Measurements from ENCODE around the gene APH1B.

The APH1B gene

GRCh38 chr15:63353887-63354286 lies 76.5 kb downstream of the APH1B start:
- peaks cover 0 to 16% (median 9%) of the 10 kb centered on the region in 4 donors for H3K4me1 ChIP-seq
- H3K27ac ChIP-seq: no peak overlapping the region
- H3K9me3 ChIP-seq: no peaks in the 10 kb centered on the region
- no peaks in the 10 kb centered on the region for H3K36me3 ChIP-seq
- no peak for TF ChIP-seq CTCF (IDR thresholded peaks at IDR 0.05)
- no peak for DNase-seq
- H3K27me3 ChIP-seq: no peaks in the 10 kb centered on the region
- H3K4me3 ChIP-seq: no peak overlapping the region
- intact Hi-C loops (cut with DNase I; ENCODE audit: low total_unique reads): no loop called here

DNA sequence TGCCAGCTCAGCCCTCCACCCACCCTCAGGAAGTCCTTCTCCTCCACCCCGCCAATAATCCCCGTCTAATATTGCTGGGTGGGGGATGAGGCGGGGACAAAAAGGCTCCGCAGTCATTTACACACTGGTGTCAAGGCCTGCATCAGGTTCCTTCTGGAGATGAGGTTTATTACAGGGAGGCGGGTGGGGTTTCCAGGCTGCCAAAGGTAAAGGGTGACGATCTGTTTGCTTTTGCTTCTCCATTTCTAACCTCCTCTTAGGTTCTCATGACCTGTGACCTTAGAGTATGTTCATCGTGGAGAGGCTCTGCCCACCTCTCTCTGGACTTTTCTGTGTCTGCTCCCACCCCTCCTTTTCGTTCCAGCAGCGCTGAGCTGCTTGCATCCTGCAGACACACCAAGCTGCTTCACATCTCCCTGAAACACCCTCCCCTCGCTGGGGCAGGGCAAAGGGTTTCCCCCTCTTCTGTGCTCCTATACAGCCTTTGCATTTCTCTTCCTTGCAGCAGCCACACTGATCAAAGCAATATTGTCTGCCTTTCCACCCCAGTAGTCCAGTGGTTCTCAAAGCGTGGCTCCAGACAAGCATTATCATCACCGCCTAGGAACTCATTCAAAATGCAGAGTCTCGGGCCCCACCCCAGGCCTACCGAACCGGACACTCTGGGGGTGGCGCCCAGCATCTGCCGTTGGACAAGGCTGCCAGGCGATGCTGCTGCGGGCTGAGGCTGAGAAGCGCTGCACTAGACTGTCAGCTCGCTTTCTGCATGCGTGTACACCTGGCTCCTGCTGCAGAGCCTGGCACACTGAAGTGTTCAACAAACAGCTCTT lies 77.6 kb downstream of the APH1B start:
- no peak for TF ChIP-seq CTCF (IDR thresholded peaks at IDR 0.05)
- H3K4me1 ChIP-seq: peaks cover 0 to 7% (median 4%) of the 10 kb centered on the region in 4 donors
- no peak overlapping the region for H3K4me3 ChIP-seq
- no peaks in the 10 kb centered on the region for H3K27me3 ChIP-seq
- intact Hi-C loops (cut with DNase I; ENCODE audit: low total_unique reads): no loop called here
- no peaks in the 10 kb centered on the region for H3K36me3 ChIP-seq
- DNase-seq: no peak
- no peak overlapping the region for H3K27ac ChIP-seq
- no peaks in the 10 kb centered on the region for H3K9me3 ChIP-seq

DNA sequence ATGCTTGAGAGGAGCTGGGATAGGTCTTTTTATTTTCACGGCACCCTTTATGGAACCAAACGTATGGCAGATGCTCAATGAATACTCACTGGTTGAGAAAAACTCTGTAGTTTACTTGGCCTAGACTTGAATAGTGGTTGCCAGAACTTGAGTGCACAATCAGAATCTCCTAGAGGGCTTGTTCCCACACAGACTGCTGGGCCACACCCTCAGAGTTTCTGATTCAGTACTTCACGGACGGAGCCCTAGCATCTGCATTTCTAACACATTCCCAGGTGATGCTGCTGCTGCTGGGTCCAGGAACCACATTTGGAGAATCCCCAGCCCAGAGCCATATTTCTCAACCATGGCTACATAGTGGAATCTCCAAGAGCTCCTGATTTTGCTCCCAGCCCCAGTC lies 79.7 kb downstream of the APH1B start:
- no peak for DNase-seq
- intact Hi-C loops (cut with DNase I; ENCODE audit: low total_unique reads): no loop called here
- H3K36me3 ChIP-seq: no peaks in the 10 kb centered on the region
- TF ChIP-seq CTCF (IDR thresholded peaks at IDR 0.05): no peak
- H3K27me3 ChIP-seq: no peaks in the 10 kb centered on the region
- H3K9me3 ChIP-seq: no peaks in the 10 kb centered on the region
- no peak overlapping the region for H3K27ac ChIP-seq
- no peaks in the 10 kb centered on the region for H3K4me1 ChIP-seq
- no peak overlapping the region for H3K4me3 ChIP-seq

DNA sequence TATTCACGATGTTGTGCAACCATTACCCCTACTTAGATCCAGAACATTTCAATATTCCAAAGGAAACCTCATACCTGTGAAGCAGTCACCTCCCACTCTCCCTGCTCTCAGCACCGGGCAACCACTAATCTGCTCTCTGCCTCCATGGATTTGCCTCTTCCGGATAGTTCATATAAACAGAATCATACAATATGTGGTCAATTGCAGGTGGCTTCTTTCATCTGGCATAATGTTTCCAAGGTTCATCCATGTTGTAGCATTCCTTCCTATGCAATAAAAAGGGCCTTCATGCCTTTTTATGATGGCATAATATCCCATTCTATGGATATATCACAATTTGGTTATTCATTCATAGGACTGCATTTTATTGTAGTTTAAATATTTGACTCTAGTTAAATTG lies 80.3 kb downstream of the APH1B start:
- no peaks in the 10 kb centered on the region for H3K27me3 ChIP-seq
- no peaks in the 10 kb centered on the region for H3K4me1 ChIP-seq
- H3K9me3 ChIP-seq: no peaks in the 10 kb centered on the region
- H3K27ac ChIP-seq: no peak overlapping the region
- no peak for TF ChIP-seq CTCF (IDR thresholded peaks at IDR 0.05)
- no peak for DNase-seq
- intact Hi-C loops (cut with DNase I; ENCODE audit: low total_unique reads): no loop called here
- no peak overlapping the region for H3K4me3 ChIP-seq
- no peaks in the 10 kb centered on the region for H3K36me3 ChIP-seq

DNA sequence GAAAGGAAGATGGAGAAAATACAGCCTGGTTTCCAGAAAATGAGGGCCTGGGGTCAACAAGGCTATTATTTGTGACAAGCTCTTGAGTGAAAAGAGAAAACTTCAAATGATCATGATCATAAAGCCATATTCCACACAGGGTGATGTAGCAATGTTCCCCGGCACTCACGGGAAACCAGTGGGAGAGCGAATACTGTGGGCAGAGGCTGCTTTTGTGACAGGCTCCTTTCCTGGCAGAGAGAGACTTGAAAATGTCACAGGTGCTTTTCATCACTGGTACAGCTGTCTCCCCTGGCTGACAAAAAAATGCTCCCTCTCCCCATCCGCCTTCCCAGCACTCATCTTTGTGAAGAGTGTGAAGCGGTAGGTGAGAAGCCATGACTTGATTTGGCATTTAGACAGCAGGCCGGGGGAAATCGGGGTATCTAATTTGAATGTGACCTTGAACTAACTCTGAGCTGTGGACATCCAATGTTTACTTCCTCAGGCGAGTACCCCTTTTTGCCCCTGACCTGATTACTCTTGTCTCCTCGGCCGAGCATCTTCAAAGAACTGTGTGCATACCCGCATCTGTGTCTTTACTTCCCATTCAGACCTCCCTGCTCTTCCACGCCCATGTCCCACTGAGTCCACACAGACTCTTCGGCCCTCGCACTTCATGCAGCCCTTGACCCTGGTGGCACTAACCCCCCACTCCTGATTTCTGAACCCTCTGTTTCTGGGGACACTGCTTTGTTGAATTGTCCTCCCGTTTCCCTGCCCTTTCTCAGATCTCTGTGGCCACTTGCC lies 81.0 kb downstream of the APH1B start:
- Histone ChIP-seq H3K27me3 (no peaks in the 10 kb centered on the region), H3K9me3 (no peaks in the 10 kb centered on the region), H3K4me1 (no peaks in the 10 kb centered on the region), H3K4me3 (no peak overlapping the region), H3K36me3 (no peaks in the 10 kb centered on the region), H3K27ac (no peak overlapping the region)
- no peak for TF ChIP-seq CTCF (IDR thresholded peaks at IDR 0.05)
- DNase-seq: no peak
- intact Hi-C loops (cut with DNase I; ENCODE audit: low total_unique reads): no loop called here
